Cerebellar nuclear complex (tissue), 1 donor: ENCODE results near the gene CA12.
"Not testable (repeated sequence)": the region's sequence is repeated elsewhere in the genome, so short reads cannot be mapped to it uniquely, and the experiment has no call there.

Source experiments
- DNase-seq, 2 experiments: peaks; one replicate each; lab custom pipeline; 2025; lab: John Stamatoyannopoulos, UW

CA12 gene

DNA sequence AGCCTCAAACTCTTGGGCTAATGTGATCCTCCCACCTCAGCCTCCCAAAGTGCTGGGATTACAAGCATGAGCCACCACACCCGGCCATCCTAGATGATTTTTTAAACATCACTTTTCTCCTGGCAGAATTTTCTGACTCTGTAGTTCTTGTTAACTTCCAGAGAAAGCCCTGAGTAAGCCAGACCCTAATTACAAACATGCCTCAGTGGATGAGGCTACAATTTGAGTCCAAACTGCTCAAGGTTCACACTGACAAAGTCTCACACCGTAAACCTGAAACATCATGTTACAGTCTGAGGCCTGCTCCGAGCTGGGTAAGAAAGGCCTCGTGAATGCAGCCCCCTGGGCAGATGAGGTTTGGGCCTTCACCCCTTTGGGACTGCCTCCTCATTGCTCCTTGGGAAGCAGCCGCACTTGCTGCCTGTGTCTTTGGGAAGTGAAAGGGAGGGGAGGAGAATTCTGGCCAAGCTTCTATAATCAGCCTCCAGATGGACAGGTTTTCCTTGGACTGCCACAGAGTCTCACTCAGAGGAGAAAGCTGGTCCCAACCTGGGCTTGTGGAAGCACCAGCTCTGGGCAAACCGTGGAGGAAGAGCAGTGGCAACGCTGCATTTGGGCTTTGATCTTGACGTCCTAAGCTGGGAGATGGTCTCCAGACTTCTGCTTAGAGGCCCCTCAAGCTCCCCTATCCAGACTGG lies 46.0 kb downstream of the CA12 start:
- DNase-seq, result peak; percentile 14 to 38

GRCh38 chr15:63334821-63335220 lies 46.8 kb downstream of the CA12 start:
- DNase-seq, result no peak

GRCh38 chr15:63332367-63333124 lies 49.1 kb downstream of the CA12 start:
- DNase-seq, result no peak

DNA sequence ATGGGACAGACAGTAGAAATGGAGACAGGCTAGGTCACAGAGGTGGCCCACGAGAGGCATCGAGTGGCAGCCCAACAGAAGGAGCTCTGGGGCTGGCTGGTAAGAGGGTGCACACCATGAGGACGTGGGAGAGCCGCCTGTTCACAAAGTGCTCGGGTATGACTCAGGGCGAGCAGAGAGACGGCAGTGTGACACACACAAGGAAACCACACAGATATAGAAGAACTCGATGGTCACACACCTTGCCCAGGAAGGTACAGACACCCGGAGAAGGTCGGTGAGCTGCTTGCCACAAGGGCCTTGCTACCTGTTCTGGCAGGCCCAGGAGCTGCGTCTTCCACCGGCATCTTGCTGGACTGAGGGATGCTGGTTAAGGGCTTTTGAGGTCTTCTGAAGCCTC lies 50.2 kb downstream of the CA12 start:
- DNase-seq, result no peak

DNA sequence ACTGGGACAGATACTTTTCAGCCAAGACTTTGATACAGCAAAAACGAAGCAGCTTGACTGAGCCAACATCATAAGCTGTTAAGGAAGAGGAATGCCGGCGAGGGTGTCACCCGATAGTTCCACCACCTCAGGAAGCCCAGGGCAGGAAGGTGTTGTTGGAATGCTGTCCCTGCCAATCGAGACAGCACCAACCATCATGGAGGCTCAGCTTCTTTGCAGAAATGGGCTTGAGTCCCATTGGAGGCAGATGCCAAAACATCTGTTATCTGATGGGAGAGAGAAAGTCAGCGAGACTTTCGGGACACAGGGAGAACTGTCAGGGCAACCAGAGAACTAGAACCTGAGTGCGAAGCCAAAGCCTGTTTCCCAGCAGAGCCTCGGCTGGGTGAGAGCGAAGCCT lies 50.7 kb downstream of the CA12 start:
- DNase-seq, result no peak

DNA sequence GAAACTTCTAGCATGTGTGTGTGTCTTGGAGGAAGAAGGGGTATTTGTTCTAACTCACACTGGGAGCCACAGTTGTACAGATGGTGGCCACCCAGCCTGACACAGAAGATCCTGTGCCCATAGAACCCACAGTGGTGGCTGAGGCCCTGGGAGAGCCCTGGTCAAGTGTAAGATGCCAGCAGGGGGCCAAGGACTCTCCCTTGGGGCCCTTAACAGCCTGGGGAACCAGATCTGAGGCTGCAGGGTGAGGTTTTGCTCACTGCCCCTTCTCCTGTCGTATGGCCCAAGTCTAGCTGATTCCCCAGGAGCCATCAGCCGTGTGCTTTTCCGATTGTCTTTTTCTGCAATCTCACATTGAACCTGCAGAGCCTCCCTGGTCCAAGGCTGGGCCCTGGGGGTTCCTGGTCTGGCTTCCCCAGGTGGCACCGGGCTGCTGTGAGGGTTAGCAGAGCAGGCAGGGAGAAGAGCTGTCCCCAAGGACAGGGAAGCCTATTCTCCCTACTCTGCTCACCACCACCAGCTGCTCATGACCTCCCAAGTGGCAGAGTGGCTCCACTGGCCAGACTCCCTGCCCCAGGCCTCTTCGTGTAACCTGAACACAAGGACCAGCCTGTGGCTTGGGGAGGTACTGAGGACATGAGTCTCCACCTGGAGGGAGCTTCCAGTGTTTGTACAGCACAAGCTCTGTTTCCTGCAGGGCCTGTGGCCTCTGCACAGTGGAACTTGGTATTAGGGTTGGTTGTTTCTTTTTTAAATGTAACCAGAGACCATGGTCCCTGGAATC lies 51.9 kb downstream of the CA12 start:
- DNase-seq, result no peak

DNA sequence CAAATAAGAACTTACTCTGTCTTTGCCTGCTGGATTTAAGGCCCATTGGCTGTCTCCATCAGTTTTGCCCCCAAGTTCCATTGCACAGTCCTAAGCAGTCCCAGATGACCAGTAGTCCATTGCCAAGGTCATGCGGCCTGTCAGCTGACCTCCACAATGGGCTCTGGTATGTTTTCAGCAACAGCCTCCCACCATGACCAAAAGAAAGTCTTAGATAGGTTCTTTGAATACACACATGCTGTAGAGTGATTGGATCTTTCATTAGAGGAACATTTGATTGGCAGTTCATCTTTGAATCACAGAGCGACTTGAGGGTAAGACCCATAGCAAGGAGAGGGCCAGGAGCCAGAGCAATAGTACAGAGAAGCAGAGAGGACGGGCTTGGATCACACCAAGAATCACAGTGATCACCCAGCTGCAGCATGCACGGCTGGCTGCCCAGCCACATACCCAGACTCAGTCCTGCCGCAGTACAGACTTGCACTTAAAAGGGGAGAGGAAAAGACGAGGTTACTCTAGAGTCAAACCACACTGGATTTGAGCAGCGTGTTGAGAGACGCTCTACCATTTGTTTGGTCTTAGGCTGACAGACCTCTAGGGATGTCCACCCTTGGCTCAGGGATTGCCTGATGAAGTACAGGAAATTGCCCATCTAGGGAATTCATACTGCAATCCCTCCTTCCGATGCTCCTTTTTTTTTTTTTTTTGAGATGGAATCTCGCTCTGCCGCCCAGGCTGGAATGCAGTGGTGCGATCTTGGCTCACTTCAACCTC lies 53.8 kb downstream of the CA12 start:
- no peak for DNase-seq

DNA sequence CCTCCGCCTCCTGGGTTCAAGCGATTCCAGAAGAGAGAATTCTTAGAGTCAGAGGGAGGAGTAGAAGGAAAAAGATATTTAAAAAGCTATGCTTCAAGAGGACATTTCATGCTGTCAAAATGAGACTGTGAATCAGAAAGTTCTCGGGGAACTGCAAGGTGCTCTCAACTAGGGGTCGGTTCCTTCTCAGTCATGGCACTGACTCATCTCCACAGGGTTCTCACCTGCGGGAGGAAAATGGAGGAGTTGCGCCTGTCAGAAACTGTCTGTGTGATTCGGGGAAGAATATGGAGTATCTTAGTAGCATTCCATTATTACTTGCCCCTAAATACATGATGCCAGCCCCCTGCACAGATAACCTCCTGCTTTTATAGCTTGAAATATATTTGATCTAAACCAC lies 56.9 kb downstream of the CA12 start:
- DNase-seq, result no peak

- DNase-seq, result no peak
These were observed 57.7 kb downstream of the CA12 start for GRCh38 chr15:63323798-63324563.

DNA sequence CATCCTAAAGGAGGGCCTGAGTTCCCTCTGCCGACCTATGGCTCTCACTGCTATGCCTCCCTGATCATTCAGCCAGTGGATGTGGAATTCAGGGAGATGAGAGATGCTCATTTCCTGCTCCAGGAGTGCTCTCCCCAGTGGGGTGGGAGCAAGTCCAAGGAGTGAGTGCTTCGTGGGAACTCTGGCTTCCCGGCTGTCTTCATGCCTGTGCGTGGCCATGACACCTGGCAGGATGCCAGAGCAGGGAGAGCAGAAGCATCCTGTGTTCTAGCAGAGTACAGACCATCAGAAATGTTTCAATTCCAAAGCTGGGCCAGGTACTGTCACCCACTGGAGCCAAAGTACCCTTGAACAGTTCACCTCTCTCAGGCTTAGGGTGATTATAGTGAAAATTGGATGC lies 59.1 kb downstream of the CA12 start:
- DNase-seq, result no peak

DNA sequence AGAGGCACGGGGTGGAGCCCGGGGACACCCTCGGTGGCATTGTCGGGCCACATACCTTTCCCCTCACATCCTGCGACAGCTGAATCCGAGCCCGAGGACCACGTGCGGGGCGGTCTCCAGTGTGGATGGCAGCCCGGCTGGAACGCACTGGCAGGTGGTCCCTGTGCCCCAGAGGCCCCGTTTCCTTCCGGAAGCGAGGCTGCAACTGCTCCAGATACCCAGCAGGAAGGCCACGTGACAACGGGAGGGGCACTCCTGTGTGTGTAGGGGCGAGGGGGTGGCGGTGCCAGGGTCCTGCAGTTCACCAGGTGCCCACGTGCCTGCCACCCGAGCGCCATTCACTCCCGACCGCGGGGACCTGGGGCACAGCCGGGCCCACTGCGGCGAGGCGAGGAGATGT lies 60.2 kb downstream of the CA12 start:
- no peak for DNase-seq

DNA sequence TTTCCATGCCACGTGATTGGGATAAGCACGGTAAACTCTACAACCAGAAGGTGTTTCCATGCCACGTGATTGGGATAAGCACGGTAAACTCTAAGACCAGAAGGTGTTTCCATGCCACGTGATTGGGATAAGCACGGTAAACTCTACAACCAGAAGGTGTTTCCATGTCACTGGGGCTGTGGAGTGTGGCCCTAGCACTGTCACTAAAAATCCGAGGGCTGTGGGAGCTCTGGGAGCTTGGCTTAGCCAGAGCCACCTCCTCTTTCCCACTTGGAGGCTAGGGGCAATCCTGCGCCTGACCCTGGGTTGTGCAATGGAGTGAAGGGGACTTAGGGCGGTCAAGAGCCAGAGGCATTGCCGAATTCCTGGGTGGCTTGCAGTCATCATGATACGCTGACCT lies 60.7 kb downstream of the CA12 start:
- DNase-seq, result not testable (repeated sequence)

- not testable (repeated sequence) for DNase-seq
These were observed 61.2 kb downstream of the CA12 start for GRCh38 chr15:63320446-63320845.

DNA sequence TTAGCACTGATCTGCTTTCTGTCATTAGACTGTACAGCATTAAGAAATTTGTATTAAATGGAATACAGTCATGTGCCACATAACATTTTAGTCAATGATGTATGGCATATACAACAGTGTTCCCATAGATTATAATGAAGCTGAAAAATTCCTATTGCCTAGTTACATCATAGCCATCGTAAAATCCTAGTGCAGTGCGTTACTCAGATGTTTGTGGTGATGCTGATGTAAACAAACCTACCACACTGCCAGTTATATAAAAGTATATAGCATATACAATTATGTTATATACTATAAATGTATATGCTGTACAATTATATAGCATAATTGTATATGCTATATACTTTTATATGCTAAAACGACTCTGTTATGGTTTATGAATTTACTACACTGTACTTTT lies 62.6 kb downstream of the CA12 start:
- no peak for DNase-seq

- no peak for DNase-seq
These were observed 63.3 kb downstream of the CA12 start for GRCh38 chr15:63318344-63318743.

GRCh38 chr15:63314409-63314808 lies 67.2 kb downstream of the CA12 start:
- no peak for DNase-seq

GRCh38 chr15:63313825-63314224 lies 67.8 kb downstream of the CA12 start:
- no peak for DNase-seq

DNA sequence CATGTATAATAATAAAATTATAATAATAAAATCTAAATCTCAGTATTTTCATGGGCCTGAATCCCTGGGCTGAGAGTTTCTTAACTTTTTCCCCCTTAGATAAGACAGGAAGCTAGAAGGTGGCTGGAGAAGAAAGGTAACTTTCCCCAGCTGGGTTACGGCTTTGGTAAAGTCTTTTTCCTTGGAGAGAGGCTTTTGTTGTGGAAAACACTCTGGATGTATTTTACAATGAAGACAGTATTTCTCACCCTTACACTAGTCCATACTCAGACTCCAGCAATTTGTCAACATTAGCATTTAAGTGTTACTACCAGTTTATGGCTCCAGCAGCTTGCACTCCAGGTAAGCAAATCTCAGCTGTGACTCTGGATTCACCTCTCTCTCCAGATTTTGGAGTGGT lies 69.4 kb downstream of the CA12 start:
- no peak for DNase-seq

- DNase-seq, result no peak
These were observed 71.0 kb downstream of the CA12 start for GRCh38 chr15:63310646-63311045.

DNA sequence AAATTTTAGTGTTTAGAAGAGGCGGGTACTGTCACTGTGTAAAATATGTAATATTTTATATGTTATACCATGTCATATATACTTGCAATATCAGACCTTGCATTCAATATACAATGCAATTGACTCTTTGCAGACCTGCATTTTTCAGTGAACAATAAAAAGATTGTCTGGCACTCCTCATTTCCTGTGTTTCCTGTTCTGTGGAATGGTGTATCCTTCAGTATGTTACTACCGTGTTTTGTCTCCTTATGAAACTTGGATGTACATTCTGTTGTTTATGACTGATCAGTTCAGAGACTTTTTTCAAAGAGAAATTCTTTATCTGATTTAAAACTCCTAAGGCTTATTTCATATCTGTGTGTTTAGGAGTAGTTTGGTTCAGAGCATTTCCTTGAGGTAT lies 72.7 kb downstream of the CA12 start:
- no peak for DNase-seq

DNA sequence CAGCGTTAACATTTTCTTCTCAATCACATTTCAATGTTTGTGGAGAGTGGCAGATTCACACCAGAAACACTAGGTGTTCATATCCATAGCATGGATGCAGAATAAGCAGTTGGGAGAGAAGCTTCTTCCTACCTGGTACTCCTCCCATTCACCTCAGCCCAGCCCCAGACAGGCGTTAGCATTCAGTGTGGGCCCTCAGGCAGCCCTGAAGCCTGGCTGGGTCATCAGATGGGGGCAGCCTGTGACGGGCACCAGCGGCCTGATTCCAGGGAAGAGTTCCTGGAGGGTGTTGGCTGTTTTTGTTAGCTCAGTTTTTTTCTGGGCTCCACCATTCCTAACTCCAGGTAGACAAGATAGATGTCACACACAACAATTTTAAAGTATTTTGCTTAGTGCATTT lies 73.2 kb downstream of the CA12 start:
- no peak for DNase-seq
